ENCODE data around the gene EEFSEC. TPM values are rescaled to one million over a fixed set of nuclear protein-coding genes. Genes with fewer than 3 reads are reported as not detected.

EEFSEC gene
- total and polyA plus RNA-seq, 2 experiments from 2014 or later = 10.1 to 16.2 TPM

GRCh38 chr3:128167646-128167972 is 14.3 kb downstream of the EEFSEC start:
- Mint-ChIP-seq H3K27ac (peak overlapping the region; percentile 30; the same call in 1 of the 2 replicates), H3K27me3 (ENCODE audit: insufficient read depth, low read depth, poor library complexity) (peaks cover 9% of the 10 kb centered on the region), H3K9me3 (no peaks in the 10 kb centered on the region), H3K36me3 (ENCODE audit: low read depth) (no peaks in the 10 kb centered on the region), H3K4me3 (no peak overlapping the region), H3K4me1 (peaks cover 26% of the 10 kb centered on the region)
- Histone ChIP-seq H3K79me2 (replicated peaks; ENCODE audit: insufficient read depth) (peaks cover 23% of the 10 kb centered on the region), H3K9me2 (ENCODE audit: insufficient read depth) (no peaks in the 10 kb centered on the region), H3K4me3 (no peak overlapping the region), H3K27ac (ENCODE audit: low read depth) (peak overlapping the region; percentile 10; the same call in 1 of the 2 replicates), H4K20me1 (replicated peaks; ENCODE audit: insufficient read depth) (no peaks in the 10 kb centered on the region; the same call in 1 of the 2 replicates), H3K4me2 (no peak overlapping the region), H2AFZ (no peak overlapping the region), H3F3A (replicated peaks; ENCODE audit: low read depth) (no peaks in the 10 kb centered on the region), H3K27me3 (ENCODE audit: insufficient read depth) (no peaks in the 10 kb centered on the region), H3K36me3 (ENCODE audit: insufficient read depth) (no peaks in the 10 kb centered on the region), H3K4me1 (ENCODE audit: insufficient read depth) (peaks cover 3% of the 10 kb centered on the region; the same call in 1 of the 2 replicates)
- ATAC-seq = peak; percentile 14; the same call in 2 of the 3 replicates
- no peak for TF ChIP-seq JUNB (IDR thresholded peaks at IDR 0.05; ENCODE audit: unreplicated experiment)
- no peak for TF ChIP-seq ZNF462 (CRISPR knock-in tag; IDR thresholded peaks at IDR 0.05)
- no peak for TF ChIP-seq ZNF114 (CRISPR knock-in tag; IDR thresholded peaks at IDR 0.05)
- TF ChIP-seq ETS1 (IDR thresholded peaks at IDR 0.05) = no peak
- TF ChIP-seq STAT1 (IDR thresholded peaks at IDR 0.05; ENCODE audit: unreplicated experiment) = no peak
- TF ChIP-seq ZNF331 (CRISPR knock-in tag; IDR thresholded peaks at IDR 0.05; ENCODE audit: low read depth) = no peak
- DNase-seq (ENCODE audit: low spot score) = no peak
